MCF 10A (cell line): ENCODE results near the gene XG. TPM values are rescaled to one million over a fixed set of nuclear protein-coding genes. Genes with fewer than 3 reads are reported as not detected.
"Not testable (repeated sequence)": the region's sequence is repeated elsewhere in the genome, so short reads cannot be mapped to it uniquely, and the experiment has no call there.

Experiments used
- BruUV-seq: library from RNA; stranded (reverse); fragments of 400-500 nt; replicated peaks from 2 replicates; lab custom pipeline; 2021; lab: Mats Ljungman, UMichigan
- CTCF ChIA-PET: fragments of 300-600 bp; sonication (Branson Sonifier 250); formaldehyde crosslinking; extraction: SDS; loops from one replicate; lab custom pipeline; 2021; ENCODE audit warnings: antibody characterized with exemption, inconsistent platforms; lab: Yijun Ruan, JAX
- POLR2A ChIA-PET: fragments of 300-600, 350-650 bp; sonication (Branson Sonifier 250); formaldehyde crosslinking; extraction: SDS; loops from one replicate; lab custom pipeline; 2020; ENCODE audit warnings: antibody characterized with exemption, inconsistent platforms; lab: Yijun Ruan, JAX
- DNase-seq: peaks from one replicate; pipeline ENCODE4 v3.0.0-alpha.2; 2018; ENCODE audit not compliant: unreplicated experiment
- H3K27ac Mint-ChIP-seq: one replicate; pipeline ENCODE4 v1.8.0; 2022; ENCODE audit warnings: mild to moderate bottlenecking, low read depth, mixed read lengths; ENCODE audit not compliant: unreplicated experiment
- H3K27me3 Mint-ChIP-seq: one replicate; pipeline ENCODE4 v1.8.0; 2022; ENCODE audit warnings: mixed read lengths; ENCODE audit not compliant: insufficient read depth, unreplicated experiment
- H3K36me3 Mint-ChIP-seq: one replicate; pipeline ENCODE4 v1.8.0; 2022; ENCODE audit warnings: mild to moderate bottlenecking, moderate library complexity, mixed read lengths; ENCODE audit not compliant: insufficient read depth, unreplicated experiment
- H3K4me1 Mint-ChIP-seq: one replicate; pipeline ENCODE4 v1.8.0; 2022; ENCODE audit warnings: mixed read lengths; ENCODE audit not compliant: insufficient read depth, unreplicated experiment
- H3K4me3 Mint-ChIP-seq: one replicate; pipeline ENCODE4 v1.8.0; 2022; ENCODE audit warnings: mild to moderate bottlenecking, moderate library complexity, mixed read lengths; ENCODE audit not compliant: unreplicated experiment
- H3K9me3 Mint-ChIP-seq: one replicate; pipeline ENCODE4 v1.8.0; 2022; ENCODE audit warnings: mixed read lengths; ENCODE audit not compliant: unreplicated experiment
- CTCF ChIP-seq: fragments of 200-600 bp; IDR thresholded peaks from one replicate; pipeline ENCODE4 v1.8.0; 2022; ENCODE audit warnings: antibody characterized with exemption, mild to moderate bottlenecking; ENCODE audit not compliant: unreplicated experiment
- intact Hi-C: fragments of 100-400 bp; cut with micrococcal nuclease; formaldehyde crosslinking; loops from 2 replicates; pipeline ENCODE4 v1.14.1; 2022
- total RNA-seq: library from RNA; stranded (reverse); gene quantifications from 2 replicates; pipeline ENCODE4 v1.2.3, GENCODE V29; 2022

The XG gene
- total RNA-seq, 1 experiment from 2014 or later: not detected

GRCh38 chrX:2756548-2756947, 4.7 kb downstream of the XG start:
- POLR2A ChIA-PET: no interaction called here
- TF ChIP-seq CTCF: no peak
- H3K36me3 Mint-ChIP-seq: no peaks in the 10 kb centered on the region
- H3K27me3 Mint-ChIP-seq: peaks cover 11% of the 10 kb centered on the region
- H3K9me3 Mint-ChIP-seq: no peaks in the 10 kb centered on the region
- no TSS peak for BruUV-seq
- no peak for DNase-seq
- no peak overlapping the region for H3K27ac Mint-ChIP-seq
- H3K4me3 Mint-ChIP-seq: no peak overlapping the region
- CTCF ChIA-PET: no interaction called here
- H3K4me1 Mint-ChIP-seq: no peaks in the 10 kb centered on the region
- intact Hi-C loops: no loop called here

GRCh38 chrX:2761246-2761645, 9.4 kb downstream of the XG start:
- TF ChIP-seq CTCF: no peak
- DNase-seq: no peak
- Mint-ChIP-seq H3K27ac (no peak overlapping the region), H3K4me1 (no peaks in the 10 kb centered on the region), H3K27me3 (peaks cover 11% of the 10 kb centered on the region), H3K9me3 (no peaks in the 10 kb centered on the region), H3K4me3 (no peak overlapping the region), H3K36me3 (no peaks in the 10 kb centered on the region)
- ChIA-PET POLR2A (no interaction called here), CTCF (no interaction called here)
- BruUV-seq: no TSS peak
- intact Hi-C loops: no loop called here

- DNase-seq, POLR2A ChIA-PET, CTCF ChIA-PET, intact Hi-C loops, BruUV-seq, H3K4me3 Mint-ChIP-seq, H3K27ac Mint-ChIP-seq, H3K4me1 Mint-ChIP-seq, H3K9me3 Mint-ChIP-seq, H3K36me3 Mint-ChIP-seq: not testable (repeated sequence)
- H3K27me3 Mint-ChIP-seq: peaks cover 11% of the 10 kb centered on the region
Observed at GRCh38 chrX:2762671-2763070, 10.8 kb downstream of the XG start.

GRCh38 chrX:2764766-2765548, 13.1 kb downstream of the XG start:
- DNase-seq, H3K4me3 Mint-ChIP-seq, H3K27me3 Mint-ChIP-seq, H3K27ac Mint-ChIP-seq, intact Hi-C loops, CTCF ChIA-PET, H3K4me1 Mint-ChIP-seq, BruUV-seq, H3K36me3 Mint-ChIP-seq, POLR2A ChIA-PET, H3K9me3 Mint-ChIP-seq: not testable (repeated sequence)

GRCh38 chrX:2765549-2765830, 13.7 kb downstream of the XG start:
- ChIA-PET POLR2A (no interaction called here), CTCF (no interaction called here)
- Mint-ChIP-seq H3K27me3 (no peaks in the 10 kb centered on the region), H3K36me3 (no peaks in the 10 kb centered on the region), H3K27ac (no peak overlapping the region), H3K4me1 (no peaks in the 10 kb centered on the region), H3K4me3 (no peak overlapping the region), H3K9me3 (no peaks in the 10 kb centered on the region)
- TF ChIP-seq CTCF: no peak
- intact Hi-C loops: no loop called here
- DNase-seq: no peak
- BruUV-seq: no TSS peak
